Ureter (tissue), 1 donor: Measurements from ENCODE around the gene NOMO2. TPM values are rescaled to one million over a fixed set of nuclear protein-coding genes. Genes with fewer than 3 reads are reported as not detected.
A peak's percentile ranks its signal among the peaks of the same experiment; 100 is the strongest.
"Not testable (repeated sequence)": the region's sequence is repeated elsewhere in the genome, so short reads cannot be mapped to it uniquely, and the experiment has no call there.

Source experiments
- DNase-seq: peaks from one replicate; pipeline ENCODE4 v3.0.0-alpha.2; 2020; ENCODE audit warnings: low spot score
- total RNA-seq: library from RNA; stranded (reverse); gene quantifications from one replicate; pipeline ENCODE4 v1.2.4, GENCODE V29; 2023
- donor health status: DM: yes; HTN: yes; CAD: no.

The NOMO2 gene
- total RNA-seq, 1 donor from 2014 or later: 101 TPM

DNA sequence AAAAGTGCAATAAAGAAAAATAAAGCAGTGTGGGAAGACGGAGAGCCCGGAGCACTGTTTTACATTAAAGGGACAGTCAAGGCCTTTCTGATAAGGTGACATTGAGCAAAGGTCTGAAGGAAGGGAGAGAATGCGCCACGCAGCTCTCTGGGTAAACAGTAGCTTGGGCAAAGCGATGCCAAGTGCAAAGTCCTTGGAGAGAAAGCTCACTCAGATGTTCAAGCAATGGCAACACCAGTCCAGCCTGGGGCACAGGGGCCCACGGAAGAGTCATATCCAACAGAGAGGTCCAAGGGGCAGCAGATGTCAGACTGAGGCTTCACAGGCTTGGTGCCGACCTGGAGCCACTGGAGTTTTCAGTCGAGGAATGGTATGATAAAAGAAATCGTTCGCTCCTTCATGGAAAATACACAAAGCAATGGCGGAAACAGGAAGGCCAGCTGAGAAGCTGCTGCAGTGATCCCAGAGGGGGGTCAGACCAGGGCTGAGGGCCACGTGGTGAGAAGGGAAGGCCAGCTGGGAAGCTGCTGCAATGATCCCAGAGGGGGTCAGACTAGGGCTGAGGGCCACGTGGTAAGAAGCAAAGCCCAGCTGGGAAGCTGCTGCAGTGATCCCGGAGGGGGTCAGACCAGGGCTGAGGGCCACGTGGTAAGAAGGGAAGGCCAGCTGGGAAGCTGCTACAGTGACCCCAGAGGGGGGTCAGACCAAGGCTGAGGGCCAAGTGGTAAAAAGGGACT lies 40.3 kb downstream of the NOMO2 start:
- DNase-seq: not testable (repeated sequence)

DNA sequence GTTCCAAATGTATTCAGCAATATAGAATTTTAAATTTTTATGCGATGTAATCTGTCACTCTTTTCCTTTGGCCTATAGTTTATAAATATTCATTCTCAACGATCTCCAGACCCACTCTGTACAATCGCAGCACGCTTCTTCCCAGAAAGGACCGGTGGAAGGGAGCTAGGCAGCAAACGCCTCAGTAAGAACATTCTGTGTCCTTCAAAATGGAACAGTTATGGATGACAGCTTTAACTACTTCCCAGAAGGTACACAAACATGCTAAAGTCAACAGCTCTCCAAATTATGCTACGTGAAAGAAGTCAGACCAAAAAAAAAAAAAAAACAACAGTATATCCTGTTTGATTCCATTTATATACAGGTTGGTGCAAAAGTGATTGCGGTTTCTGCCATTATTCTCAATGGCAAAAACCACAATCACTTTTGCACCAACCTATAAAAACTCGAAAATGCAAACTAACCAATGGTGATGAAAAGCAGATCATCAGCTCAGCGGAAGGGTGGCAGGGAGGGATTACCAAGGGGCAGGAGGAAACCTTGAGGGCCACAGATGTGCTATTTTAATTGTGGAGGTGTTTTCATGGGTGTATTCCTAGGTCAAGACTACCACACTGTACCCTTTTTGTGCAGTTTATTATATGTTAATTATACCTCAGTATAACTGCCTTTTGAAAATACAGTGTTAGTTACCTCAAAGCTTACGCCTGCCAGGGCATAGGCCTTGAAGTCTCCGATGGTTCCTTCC lies 43.2 kb downstream of the NOMO2 start:
- not testable (repeated sequence) for DNase-seq

DNA sequence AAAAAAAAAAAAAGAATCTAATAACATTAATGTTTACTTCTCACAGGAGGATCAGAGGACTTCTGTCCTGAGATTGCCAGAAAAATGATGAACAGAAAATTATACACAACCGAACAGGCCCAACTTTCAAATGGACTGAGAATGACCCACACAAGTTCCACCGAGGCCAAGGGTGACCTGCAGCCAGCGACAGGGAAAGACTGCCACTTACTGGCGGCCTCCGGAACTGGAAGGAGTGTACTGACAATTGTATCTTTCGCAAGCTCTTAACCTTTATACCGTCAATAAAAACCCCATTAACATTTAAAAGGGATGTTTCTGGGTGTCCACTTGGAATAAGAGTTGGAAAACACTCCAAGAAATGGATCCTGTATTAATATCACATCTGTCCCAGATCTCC lies 63.5 kb downstream of the NOMO2 start:
- not testable (repeated sequence) for DNase-seq

DNA sequence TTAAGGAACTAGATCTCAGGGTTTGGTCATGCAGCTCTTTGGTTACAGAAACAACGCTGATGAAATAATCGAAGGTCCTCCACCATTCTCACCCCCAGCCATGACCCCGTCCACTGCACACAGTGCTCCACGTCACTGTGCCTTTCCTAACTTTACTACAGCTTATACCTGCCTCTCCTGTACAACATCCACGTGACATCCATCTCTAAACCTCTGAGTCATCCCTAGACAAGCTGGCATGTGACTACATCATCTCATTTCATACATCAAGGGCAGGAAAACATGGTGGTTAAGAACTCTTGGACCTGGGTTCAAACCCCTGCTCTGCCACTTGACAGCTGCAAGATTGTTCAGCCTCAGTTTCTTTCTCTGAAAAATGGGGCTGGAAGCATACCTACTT lies 64.9 kb downstream of the NOMO2 start:
- not testable (repeated sequence) for DNase-seq

- not testable (repeated sequence) for DNase-seq
Measured at GRCh38 chr16:18492118-18492897, 69.6 kb downstream of the NOMO2 start.

- DNase-seq: not testable (repeated sequence)
Measured at GRCh38 chr16:18436025-18436424, 125.9 kb downstream of the NOMO2 start.

DNA sequence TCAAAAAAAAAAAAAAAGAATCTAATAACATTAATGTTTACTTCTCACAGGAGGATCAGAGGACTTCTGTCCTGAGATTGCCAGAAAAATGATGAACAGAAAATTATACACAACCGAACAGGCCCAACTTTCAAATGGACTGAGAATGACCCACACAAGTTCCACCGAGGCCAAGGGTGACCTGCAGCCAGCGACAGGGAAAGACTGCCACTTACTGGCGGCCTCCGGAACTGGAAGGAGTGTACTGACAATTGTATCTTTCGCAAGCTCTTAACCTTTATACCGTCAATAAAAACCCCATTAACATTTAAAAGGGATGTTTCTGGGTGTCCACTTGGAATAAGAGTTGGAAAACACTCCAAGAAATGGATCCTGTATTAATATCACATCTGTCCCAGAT lies 146.1 kb downstream of the NOMO2 start:
- not testable (repeated sequence) for DNase-seq

DNA sequence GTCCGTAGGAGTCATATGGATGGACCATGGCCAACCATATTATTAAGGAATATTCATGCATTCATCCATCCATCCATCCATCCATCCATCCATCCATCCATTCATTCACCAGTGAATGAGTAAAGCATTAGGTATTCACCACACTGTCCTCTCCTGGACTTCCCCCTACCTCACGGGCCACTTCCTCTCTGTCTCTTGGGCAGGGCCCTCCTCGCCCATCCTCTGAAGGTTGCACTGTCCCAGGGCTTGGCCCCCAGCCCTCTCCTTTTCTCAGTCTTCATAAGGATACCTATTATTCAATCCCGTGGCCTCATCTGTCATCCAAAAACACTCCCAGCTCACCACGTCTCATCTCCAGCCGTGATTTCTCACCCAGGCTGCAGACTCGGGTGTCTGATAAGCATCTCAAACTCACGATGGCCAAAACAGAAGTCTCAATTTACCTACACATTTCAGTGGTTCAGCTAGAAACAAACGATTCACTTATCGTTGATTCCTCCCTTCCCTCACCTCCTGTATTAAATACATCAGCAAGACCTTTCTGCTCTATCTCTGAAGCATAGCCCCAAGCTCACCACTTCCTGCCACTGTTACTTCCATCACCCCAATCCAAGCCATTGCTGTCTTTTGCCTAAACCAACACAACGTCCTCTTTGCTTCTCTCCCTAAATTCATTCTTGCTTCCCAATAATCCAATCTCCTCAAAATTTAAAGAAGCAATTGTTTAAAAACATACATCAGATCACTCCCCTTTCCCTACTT lies 152.2 kb downstream of the NOMO2 start:
- not testable (repeated sequence) for DNase-seq

- not testable (repeated sequence) for DNase-seq
Measured at GRCh38 chr16:18401851-18402657, 159.8 kb downstream of the NOMO2 start.

DNA sequence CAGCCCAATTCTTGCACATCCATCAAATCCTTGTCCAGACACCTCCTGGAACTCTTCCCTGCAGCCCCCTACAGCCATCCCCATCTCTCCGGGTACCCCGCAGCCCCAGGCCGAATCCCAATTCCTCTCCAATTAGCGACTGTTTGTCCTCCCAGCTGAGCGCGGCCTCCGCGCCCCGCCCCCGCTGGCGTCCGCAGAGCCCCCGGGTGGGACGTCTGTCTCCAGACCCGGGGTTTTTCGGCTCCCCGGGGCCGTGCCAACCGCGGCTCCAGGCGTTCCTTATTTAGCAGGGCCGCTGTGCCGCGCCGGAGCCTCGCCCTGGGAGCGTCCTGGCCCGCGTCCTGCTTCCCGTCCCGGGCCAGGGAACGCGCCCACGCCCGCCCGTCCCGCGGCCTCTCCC lies 160.7 kb downstream of the NOMO2 start:
- peak; percentile 46 for DNase-seq

DNA sequence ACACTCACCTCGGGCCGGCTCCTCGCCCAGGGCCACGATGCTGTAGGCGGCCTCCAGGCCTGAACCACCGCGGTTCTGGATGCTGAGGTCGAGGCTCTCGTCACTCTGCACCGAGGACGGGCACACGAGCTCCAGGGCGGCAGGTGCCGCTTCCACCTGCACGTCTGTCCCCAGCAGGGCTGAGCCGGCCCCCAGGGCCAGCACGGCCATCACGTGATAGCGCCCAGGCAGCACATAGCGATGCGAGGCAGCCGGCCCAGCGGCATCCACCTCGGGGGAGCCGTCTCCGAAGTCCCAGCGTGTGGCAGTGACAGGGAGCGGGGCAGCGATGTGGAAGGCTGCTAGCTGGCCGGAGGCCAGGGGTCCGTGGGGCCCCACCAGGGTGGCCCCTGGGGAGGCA lies 167.5 kb downstream of the NOMO2 start:
- not testable (repeated sequence) for DNase-seq

GRCh38 chr16:18387767-18388166 lies 174.1 kb downstream of the NOMO2 start:
- not testable (repeated sequence) for DNase-seq

- peak; percentile 27 for DNase-seq
Measured at GRCh38 chr16:18386517-18386916, 175.4 kb downstream of the NOMO2 start.

GRCh38 chr16:18385285-18385684 lies 176.6 kb downstream of the NOMO2 start:
- not testable (repeated sequence) for DNase-seq

- peak; percentile 29 for DNase-seq
Measured at GRCh38 chr16:18384869-18385268, 177.0 kb downstream of the NOMO2 start.

DNA sequence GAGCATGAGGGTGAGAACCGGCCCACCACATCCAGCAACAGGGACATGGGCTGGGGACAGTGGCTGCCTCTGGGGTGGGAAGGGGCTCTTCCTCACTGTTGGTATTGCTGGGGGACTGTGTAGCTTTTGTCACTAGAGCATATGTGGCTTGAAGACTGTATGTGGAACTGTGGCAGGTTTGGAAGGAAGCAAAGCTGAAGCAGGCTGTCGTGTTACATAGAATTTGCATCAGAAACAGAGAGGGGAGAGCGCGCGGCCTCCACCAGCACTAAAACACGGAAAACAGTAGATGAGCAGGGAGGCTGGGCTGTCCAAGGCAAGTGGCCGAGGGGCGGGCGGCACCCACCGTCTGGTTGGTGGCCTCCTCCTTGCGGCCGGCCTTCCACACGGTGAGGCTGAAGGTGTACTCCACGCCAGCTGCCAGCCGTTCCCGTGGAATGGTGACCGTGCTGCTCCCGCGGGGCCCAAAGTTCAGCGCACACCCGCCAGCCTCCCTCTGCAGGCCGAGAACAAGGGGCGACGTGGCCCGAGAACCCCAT lies 177.7 kb downstream of the NOMO2 start:
- not testable (repeated sequence) for DNase-seq

- DNase-seq: peak; percentile 23
Measured at GRCh38 chr16:18382696-18383095, 179.2 kb downstream of the NOMO2 start.
